Caki2 (cell line): ENCODE measurements around the gene CRYL1. TPM values are rescaled to one million over a fixed set of nuclear protein-coding genes. Genes with fewer than 3 reads are reported as not detected.
"Not testable (repeated sequence)": the region's sequence is repeated elsewhere in the genome, so short reads cannot be mapped to it uniquely, and the experiment has no call there.

Source experiments
- DNase-seq: peaks from one replicate; pipeline ENCODE4 v3.0.0-alpha.2; 2015; ENCODE audit warnings: low read depth
- in situ Hi-C: cut with HindIII; loops from 2 replicates; pipeline ENCODE4 v1.10.0; 2016; ENCODE audit warnings: low sequenced_read_pairs, low pct_unique_long_range_greater_than_20kb, mixed read lengths
- total RNA-seq: library from RNA; depleted of rRNA; stranded (reverse); fragments of >200 nt; shearing (Covaris generic); gene quantifications from 2 replicates; pipeline ENCODE4 v1.2.3, GENCODE V29; 2014; ENCODE audit warnings: low replicate concordance

Gene CRYL1
- total RNA-seq, 1 experiment from 2014 or later: 42.9 TPM

DNA sequence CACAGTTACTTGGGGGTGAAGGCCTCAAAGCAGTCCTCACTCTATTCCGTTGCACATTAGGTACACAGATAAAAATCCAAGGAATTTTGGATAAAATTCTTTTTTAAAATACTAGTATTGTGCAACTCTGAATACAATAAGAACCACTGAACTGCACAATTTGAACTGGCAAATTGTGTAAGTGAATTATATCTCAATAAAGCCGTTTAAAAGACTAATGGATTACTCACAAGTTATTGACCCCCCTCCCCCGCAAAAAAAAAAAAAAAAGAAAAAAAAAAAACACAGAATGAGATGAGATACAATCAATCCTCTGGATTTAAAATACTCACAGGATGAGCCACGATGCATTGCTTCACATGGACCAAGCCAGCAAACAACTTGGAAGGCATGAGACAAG, 86.4 kb downstream of the CRYL1 start:
- in situ Hi-C loops: no loop called here
- no peak for DNase-seq

DNA sequence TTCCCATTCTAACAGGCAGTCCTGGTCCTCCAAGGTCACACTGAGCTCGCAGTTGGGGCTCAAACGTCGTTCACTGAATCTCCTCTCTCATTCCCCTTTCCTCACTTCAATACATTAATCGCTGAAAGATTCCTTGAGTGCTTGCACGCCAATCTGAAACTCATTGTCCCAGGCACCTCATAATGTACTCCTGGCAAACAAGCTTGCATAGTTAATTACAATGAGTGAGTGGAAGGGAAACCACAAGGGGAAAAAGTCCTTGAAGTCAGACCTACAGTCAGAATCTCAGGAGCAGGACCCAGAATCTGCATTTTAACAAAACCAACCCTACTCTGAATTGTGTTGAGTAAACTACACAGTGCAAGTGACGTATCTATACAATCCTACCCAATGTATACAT, 86.9 kb downstream of the CRYL1 start:
- in situ Hi-C loops: no loop called here
- DNase-seq: no peak

DNA sequence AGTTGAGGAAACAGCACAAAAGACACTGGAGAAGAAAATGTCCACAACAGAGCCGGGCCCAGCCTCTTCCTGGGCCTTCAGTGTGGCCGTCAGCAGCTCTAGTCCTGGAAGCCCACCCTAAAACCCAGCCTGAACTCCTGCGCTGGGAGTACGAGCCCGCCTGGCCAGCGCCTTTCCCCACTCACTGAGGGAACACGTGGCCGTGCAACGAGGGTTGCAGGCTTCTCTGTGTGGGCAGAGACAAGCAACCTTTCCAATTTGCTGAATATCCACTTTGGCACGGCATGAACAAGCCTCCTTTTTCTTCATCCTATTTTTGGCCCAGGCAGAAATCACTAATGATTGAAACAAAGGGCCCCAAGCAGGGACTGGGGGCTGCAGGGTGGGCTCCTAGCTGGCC, 89.2 kb downstream of the CRYL1 start:
- in situ Hi-C loops: no loop called here
- no peak for DNase-seq

DNA sequence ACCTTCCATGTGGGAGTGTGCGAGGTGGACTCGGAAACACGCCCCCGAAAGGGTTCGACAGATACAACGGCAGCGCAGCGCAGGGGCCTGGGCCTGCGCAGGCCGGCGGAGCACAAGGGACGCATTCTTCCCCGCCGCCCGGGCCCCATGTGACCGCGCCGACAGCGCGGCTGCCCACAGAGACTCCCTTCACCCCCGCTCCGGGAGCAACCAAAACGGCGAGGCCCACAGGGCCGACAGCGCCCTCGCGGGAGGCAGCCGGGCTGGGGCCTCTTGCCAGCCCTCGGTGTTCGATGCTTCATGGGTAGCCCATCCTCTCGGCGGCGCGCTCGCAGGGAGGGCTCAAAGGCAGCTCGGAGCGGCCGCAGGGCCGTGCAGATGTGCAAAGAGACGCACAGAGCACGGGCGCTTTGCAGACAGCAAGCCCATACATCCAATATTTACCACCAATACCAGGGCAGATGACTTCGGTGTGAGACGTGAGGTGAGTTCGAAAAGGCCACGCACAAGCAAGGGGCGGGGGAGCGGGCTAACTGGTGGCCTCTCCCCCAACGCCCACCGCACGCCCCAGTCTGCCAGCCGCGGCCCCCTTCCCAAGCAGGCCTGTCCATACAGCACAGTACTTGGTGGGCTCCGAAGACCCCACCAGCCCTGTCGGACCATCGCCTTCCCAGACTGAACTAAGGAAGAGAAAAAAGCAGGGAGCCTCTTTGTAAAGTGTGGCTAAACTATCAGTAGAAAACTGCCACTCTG, 89.9 kb downstream of the CRYL1 start:
- DNase-seq: no peak
- in situ Hi-C loops: no loop called here

DNA sequence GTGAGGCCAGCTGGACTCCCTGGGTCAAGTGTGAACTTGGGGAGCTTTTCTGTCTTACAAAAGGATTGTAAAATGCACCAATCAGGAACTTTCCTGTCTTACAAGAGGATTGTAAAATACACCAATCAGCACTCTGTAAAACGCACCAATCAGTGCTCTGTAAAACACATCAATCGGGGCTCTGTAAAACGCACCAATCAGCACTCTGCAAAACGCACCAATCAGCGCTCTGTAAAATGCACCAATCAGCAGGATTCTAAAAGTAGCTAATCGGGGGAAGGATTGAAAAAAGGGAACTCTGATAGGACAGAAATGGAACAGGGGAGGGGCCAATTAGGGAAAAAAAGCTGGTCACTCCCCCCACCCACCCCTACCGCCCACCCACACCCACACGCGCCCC, 91.4 kb downstream of the CRYL1 start:
- DNase-seq, in situ Hi-C loops: not testable (repeated sequence)

DNA sequence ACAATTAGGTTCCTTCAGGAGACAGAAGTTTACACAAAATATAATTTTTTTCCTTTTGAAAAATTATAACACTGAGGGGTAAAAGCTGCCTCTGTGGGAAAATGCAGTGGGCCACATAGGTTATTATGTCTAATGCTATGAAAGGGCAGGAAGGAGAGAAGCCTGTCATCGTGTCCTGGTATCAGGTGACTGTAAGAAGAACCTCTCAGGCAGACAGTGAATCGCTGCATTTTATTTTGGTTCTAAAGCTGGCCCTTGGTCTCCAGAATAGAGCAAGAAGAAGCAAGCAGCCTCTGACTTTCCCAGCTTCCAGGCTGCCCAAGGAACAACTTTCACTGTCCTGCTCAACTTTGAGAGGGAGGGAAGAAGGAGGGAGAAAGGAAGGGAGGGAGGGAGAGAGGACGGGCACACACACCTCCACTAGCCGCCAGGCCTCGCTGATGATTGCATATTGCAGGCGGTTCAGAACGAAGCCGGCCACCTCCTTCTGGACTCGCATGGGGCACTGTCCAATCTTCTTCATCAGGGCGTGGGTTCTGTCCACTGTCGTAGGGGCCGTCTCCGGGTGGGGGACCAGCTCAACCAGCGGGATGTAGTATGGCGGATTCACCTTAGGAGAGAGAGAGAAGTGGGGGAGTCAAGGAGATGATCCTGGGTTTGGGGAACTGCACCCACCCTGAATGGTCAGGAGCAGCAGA, 93.8 kb downstream of the CRYL1 start:
- no peak for DNase-seq
- in situ Hi-C loops: no loop called here

DNA sequence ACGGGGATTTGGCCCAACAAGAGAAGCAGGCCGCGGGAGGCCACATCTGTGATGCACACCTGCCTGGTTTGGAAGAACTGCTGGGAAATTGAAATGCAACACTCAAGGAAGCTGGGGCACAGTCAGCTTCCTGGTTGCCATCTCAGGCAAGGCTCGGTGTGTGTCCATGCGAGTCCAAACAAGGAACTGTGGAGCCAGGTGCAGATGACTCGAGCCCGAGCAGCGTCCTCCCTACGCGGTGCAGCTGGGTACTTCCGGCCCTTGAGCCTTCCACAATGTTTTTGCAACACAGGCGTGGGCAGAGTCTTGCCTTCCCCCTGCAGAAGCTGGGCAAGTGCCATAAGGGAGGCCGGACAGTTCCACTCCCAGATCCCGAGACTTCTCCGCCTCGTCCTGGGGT, 94.6 kb downstream of the CRYL1 start:
- DNase-seq: no peak
- in situ Hi-C loops: no loop called here

DNA sequence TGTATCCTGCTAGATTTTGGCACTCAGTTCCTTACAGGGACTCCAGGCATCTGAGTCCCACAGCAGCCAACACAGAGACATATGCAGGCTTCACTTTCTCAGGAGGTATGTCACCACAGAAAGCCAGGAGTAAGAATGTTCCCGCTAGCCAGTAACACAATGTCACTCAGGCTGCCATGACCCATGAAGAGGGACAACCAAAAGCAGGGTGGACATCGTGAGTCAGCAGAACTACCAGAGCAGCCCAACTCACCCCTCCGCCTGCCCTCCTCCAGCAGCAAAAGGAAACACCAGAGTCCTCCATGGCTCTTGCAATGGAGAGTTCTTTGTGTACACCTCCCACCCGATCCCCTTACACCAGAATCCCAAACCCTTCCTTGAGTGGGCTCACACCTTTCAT, 95.4 kb downstream of the CRYL1 start:
- in situ Hi-C loops: no loop called here

DNA sequence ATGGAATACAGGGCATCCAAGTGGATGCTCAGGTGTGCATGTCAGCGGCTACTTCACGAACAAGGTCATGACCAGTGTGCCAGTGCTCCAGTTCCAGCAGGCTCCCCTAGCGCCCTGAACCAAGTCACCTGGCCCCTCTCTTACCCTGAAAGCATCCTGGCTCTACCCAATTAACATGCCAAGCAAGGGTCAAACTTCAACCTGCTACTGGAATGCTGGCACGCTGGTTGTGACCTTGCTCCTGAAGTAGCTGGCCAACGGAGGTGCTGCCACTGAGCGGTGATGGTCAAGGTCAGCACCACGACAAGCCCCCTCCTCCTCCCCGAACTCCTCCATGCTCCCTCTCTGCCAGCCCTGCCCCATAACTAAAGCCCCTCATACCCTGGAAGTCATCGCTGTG, 96.0 kb downstream of the CRYL1 start:
- in situ Hi-C loops: no loop called here
- DNase-seq: no peak

More for the DNA sequence above, 95.4 kb downstream of the CRYL1 start:
- peak; percentile 27 for DNase-seq

DNA sequence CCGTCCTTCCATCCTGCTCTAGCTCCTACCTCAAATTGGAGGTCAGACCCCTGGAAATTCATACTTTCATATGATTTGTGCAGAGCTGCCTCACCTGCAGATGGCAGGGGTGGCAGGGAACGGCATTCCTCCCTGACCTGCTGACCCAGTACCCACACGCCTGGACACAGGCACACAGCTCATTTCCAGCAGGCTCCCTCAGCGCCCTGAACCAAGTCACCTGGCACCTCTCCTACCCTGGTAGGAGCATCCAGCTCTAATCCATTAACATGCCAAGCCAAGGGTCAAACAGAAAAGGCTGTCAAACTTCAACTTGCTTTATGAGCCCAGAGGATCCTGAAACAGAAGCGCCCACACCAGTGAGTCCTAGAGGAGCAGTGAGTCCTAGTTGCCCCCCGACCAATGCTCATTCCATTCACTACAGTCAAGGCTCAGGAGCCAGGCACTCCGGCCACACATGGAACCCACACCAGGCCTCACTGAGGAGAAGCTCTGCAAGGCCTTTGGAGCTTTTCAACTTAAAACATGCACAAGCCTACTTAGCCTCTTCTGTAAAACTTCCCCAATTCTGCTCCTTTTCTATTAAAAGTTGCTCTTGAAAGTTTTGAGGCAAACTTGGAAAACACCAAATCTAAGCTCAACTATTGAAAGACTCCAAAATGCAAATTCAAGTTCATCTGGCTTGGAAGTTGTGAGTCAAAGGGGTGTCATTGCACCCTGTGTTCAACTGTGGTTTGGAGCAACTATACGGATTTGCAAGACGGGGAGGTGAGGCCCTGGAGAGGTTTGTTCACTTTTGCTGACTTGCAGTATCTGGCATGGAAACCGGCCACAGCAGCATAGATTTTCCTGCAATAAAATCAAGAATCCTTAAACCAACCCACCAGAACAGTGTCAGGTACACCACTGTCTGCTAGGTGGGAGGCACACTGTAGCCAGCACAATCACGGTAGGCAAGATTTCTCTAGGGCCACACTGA, 96.7 kb downstream of the CRYL1 start:
- no peak for DNase-seq
- in situ Hi-C loops: no loop called here

DNA sequence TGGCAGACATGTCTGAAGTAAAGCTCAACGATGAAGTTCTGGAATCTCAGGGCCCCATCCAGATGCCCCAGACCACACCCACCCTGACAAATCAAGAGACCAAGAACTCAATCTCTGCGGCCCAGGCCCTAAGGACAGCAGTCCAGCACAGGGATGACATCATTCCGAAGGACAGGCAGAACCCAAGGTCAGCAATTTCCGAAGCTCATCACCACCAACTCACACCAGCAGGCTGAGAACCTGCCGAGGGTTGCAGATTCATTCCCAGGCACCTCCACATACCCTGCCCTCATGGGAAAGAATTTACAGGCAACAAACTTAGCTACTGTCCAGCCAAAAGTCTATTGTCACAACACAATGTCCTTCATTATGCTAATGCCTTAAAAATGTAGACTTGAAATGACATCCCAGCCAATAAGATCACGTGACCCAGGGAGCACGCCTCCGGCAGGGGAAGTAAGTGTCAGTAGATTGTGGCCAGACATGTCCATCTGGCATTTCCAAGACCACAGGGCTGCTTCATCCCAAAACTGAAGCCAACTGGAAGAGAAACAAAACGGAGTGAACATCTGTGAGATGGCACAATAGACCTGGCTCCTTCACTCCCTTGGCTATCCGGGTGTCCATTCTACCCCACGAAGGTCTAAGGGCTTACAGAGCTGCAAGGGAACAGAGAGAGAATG, 98.8 kb downstream of the CRYL1 start:
- no peak for DNase-seq
- in situ Hi-C loops: no loop called here

DNA sequence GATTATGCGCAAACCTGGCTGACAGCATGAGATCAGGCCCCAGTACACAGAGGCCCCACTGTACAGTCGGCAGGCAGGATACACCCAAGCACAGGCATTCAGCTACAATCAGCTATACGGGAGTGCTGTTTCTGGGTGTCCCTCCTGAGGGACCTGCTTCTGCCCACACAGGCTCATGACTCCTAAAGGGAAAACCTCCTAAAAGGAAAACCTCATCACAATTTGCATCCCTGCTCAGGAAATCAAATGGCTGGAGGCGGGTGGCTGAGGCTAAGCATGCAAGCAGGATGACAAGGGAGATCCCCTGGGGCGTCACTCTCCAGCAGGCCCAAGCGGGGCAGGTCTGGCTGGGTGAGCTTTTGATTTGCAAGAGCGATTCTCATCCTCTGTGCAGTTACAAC, 99.8 kb downstream of the CRYL1 start:
- in situ Hi-C loops: no loop called here
- DNase-seq: peak; percentile 38

DNA sequence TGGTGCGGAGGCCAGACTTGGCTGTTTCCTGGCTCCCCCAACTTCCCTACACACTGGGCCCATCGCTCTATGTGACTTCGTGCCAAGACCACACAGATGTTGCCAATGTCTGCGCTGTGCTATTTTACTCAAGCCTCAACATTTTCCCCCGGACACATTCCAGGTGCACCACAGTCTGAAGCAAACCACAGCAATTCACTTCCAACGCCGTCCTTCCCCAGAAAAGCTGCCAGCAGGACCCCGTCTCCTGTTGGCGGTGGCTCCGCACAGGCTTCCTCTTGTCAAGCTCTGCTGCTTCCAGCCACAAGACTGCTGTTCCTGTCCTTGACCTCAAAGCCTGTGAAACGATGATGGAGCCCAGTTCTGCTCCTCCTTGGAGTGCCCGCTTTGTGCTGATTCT, 100.7 kb downstream of the CRYL1 start:
- no peak for DNase-seq
- in situ Hi-C loops: no loop called here

DNA sequence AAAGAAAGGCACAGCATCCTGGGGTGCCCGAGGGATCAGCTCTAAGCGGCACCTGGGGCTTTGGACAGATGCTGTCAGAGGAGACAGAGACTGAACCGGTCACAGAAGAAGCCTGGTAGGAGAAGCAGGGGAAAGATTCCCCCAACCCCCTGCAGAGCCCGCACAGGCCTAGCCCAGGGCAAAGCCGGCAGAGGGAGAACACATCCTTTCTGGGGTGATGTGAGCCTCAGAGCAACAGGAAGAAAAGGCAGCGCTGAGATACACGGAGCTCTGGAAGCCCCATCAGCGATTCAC, 101.2 kb downstream of the CRYL1 start:
- in situ Hi-C loops: no loop called here
- DNase-seq: no peak

DNA sequence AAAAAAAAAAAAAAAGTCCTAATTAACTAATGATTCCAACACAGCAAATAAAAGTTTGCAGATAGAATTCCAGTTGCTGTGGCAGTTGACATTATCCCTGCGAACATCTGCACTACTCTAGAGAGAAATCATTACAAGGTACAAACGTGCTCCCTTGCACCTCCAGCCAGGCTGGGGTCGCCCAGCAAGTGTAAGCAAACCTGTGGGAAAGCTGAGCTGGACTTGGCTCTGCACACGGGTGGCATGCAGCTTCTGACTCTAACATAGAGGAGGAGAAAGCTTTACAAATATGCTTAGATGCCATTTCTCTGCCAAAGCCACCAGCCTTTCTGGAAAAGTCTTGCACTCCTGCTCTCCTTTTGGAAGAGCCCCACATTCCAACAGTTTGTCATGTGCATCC, 103.3 kb downstream of the CRYL1 start:
- DNase-seq: no peak
- in situ Hi-C loops: no loop called here

DNA sequence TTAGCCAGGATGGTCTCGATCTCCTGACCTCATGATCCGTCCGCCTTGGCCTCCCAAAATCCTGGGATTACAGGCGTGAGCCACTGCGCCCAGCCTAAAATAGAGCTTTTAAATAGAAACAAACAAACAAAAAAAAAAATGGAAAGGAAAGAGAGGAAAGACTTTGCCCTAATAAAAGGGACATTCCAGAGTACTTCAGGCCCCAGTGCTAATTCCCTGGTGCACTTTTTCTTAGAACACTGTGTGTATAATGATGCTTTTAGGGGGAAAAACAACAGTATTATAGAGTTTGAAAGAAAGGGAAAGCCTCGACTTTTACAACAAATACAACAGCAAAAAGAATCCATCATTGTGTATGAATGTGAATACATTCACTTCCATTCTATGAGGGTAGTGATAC, 104.7 kb downstream of the CRYL1 start:
- no peak for DNase-seq
- in situ Hi-C loops: no loop called here

DNA sequence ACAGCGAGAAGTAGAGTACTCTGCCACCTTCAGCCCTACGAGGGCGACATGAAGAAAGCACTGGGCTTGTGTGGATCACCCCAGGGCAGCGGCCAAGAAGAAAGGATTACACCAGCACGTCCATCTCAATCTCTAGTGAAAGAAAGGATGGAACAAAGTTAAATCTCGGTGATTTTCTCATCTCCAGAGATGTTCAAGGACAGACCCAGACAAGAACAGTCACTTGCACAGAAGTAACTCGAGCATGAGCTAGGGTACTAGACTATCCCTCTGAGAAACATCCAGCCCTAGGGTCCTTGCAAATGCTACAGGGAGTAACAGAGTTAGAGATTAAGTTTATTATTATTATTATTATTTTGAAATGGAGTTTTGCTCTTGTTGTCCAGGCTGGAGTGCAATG, 106.7 kb downstream of the CRYL1 start:
- in situ Hi-C loops: no loop called here
- no peak for DNase-seq

DNA sequence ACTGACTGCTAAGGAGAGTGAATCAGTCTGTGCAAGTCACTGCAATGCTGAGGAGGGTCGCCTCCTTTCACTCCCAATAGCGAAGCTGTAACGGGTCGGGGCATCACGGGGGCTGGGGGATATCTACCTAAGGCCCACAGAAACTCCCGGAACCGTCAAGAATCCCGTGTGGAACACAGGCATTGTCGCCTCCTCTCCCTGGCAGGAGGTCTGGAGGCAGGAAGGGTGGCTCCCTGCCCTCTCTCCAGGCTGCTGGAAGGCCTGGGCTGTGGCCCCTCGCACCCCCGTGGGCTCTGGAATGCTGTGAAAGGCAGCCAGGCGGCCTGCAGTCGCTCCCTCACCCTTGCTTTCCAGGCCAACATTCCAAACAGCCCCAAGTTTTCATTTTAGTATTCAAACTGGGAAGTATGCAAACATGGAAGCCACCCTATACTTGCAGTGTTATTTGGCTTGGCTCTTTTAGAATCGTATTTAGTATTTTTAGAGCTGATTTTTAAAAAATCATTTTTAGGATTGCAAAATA, 109.4 kb downstream of the CRYL1 start:
- no peak for DNase-seq
- in situ Hi-C loops: no loop called here
